Colon (tissue), 2 donors: ENCODE measurements around the gene NYAP1.
"Not testable (repeated sequence)": the region's sequence is repeated elsewhere in the genome, so short reads cannot be mapped to it uniquely, and the experiment has no call there.

Experiments used
- FAIRE-seq: peaks from 2 replicates; lab custom pipeline; 2012; peaks lifted over from hg19 to GRCh38; lab: Jason Lieb, UNC
- donor health status: control.
- donor health status: control.

Gene NYAP1

GRCh38 chr7:100483722-100484672 is at the start of gene NYAP1:
Gene NYAP1 (plus strand): TSS chr7:100483927. CDS start chr7:100485312, 1,385 bp downstream.
- no peak for FAIRE-seq

- FAIRE-seq, result no peak
These were observed 49.2 kb upstream of the NYAP1 start for GRCh38 chr7:100434297-100435144.

GRCh38 chr7:100435401-100436304 is 48.1 kb upstream of the NYAP1 start:
- no peak for FAIRE-seq

GRCh38 chr7:100437150-100438100 is 46.3 kb upstream of the NYAP1 start:
- no peak for FAIRE-seq

- no peak for FAIRE-seq
These were observed 45.6 kb upstream of the NYAP1 start for GRCh38 chr7:100438172-100438571.

- not testable (repeated sequence) for FAIRE-seq
These were observed 45.0 kb upstream of the NYAP1 start for GRCh38 chr7:100438731-100439130.

- not testable (repeated sequence) for FAIRE-seq
These were observed 44.5 kb upstream of the NYAP1 start for GRCh38 chr7:100439244-100439643.

GRCh38 chr7:100441641-100442535 is 41.8 kb upstream of the NYAP1 start:
- no peak for FAIRE-seq

- FAIRE-seq, result no peak
These were observed 40.5 kb upstream of the NYAP1 start for GRCh38 chr7:100443096-100443840.

- no peak for FAIRE-seq
These were observed 39.1 kb upstream of the NYAP1 start for GRCh38 chr7:100444311-100445278.

- no peak for FAIRE-seq
These were observed 37.7 kb upstream of the NYAP1 start for GRCh38 chr7:100446040-100446439.

- not testable (repeated sequence) for FAIRE-seq
These were observed 36.4 kb upstream of the NYAP1 start for GRCh38 chr7:100447363-100447762.

GRCh38 chr7:100449190-100449795 is 34.4 kb upstream of the NYAP1 start:
- no peak for FAIRE-seq

GRCh38 chr7:100452513-100452912 is 31.2 kb upstream of the NYAP1 start:
- no peak for FAIRE-seq

GRCh38 chr7:100453854-100454253 is 29.9 kb upstream of the NYAP1 start:
- FAIRE-seq, result not testable (repeated sequence)

GRCh38 chr7:100455206-100455605 is 28.5 kb upstream of the NYAP1 start:
- FAIRE-seq, result no peak

- FAIRE-seq, result no peak
These were observed 27.2 kb upstream of the NYAP1 start for GRCh38 chr7:100456562-100456961.
